Cardiac muscle cell (in vitro differentiated cells and primary cell): ENCODE data around the gene REG1B. TPM values are rescaled to one million over a fixed set of nuclear protein-coding genes. Genes with fewer than 3 reads are reported as not detected.

Experiments used
- DNase-seq, 2 donors: peaks; one replicate each; pipeline versions ENCODE4 v3.0.0 to v3.0.0-alpha.2; 2010 to 2017; ENCODE audit warnings: low read depth in 1 of 2, low spot score in 1 of 2
- H3K27ac ChIP-seq: fragments of 200-600 bp; sonication (generic); 2 replicates; pipeline ENCODE4 v1.5.1; 2016
- H3K27me3 ChIP-seq: fragments of 200-600 bp; sonication (generic); 2 replicates; pipeline ENCODE4 v1.6.0; 2016; ENCODE audit warnings: control low read depth
- H3K36me3 ChIP-seq: fragments of 200-600 bp; sonication (generic); 2 replicates; pipeline ENCODE4 v1.5.1; 2016; ENCODE audit warnings: control low read depth
- H3K4me1 ChIP-seq: fragments of 200-600 bp; sonication (generic); 2 replicates; pipeline ENCODE4 v1.8.1; 2017; ENCODE audit warnings: low read depth, mild to moderate bottlenecking, mixed run types
- H3K4me3 ChIP-seq: fragments of 200-600 bp; sonication (generic); 2 replicates; pipeline ENCODE4 v1.5.1; 2016; ENCODE audit warnings: mild to moderate bottlenecking
- H3K9me3 ChIP-seq: fragments of 200-600 bp; sonication (generic); 2 replicates; pipeline ENCODE4 v1.5.1; 2017; ENCODE audit warnings: low read depth, mild to moderate bottlenecking, control low read depth
- CTCF ChIP-seq: IDR thresholded peaks from 2 replicates; pipeline ENCODE4 v1.5.1; 2012; ENCODE audit warnings: low read depth, mild to moderate bottlenecking, low read length
- polyA plus RNA-seq: library from polyadenylated mRNA; unstranded; fragments of >200 nt; fragmentation: Nextera tagmentation; extraction: Ambion mirVana; gene quantifications from 2 replicates; pipeline ENCODE4 v1.2.1, GENCODE V29; 2016
- total RNA-seq: library from RNA; depleted of rRNA; stranded (reverse); fragments of >200 nt; gene quantifications from 2 replicates; pipeline ENCODE4 v1.2.3, GENCODE V29; 2016

Gene REG1B
- total and polyA plus RNA-seq, 2 experiments from 2014 or later = not detected

GRCh38 chr2:79114797-79115494 lies 27.2 kb upstream of the REG1B start:
- Histone ChIP-seq H3K36me3 (no peaks in the 10 kb centered on the region), H3K27ac (no peak overlapping the region), H3K4me3 (no peak overlapping the region), H3K27me3 (no peaks in the 10 kb centered on the region), H3K4me1 (no peaks in the 10 kb centered on the region), H3K9me3 (no peaks in the 10 kb centered on the region)
- DNase-seq = no peak
- no peak for TF ChIP-seq CTCF

DNA sequence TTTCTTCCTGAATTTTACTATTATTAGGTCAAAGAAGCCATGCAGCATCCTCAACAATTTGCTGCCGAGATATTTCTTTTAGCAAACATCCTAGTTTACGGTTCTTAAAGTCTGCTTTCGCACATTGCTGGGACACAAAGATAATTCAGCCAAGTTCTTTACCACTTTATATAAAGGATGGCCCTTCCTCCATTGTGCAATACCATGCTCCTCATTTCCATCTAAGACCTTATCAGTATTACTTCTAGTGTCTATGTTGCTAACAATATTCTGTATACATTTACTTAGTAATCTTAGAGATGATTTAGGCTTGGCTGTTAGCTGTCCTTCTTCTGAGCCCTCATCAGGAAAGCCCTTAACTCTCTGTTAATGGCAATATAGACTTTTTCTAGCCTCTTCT lies 24.5 kb upstream of the REG1B start:
- no peak overlapping the region for H3K27ac ChIP-seq
- no peak overlapping the region for H3K4me3 ChIP-seq
- DNase-seq = no peak
- H3K9me3 ChIP-seq = no peaks in the 10 kb centered on the region
- TF ChIP-seq CTCF = no peak
- no peaks in the 10 kb centered on the region for H3K27me3 ChIP-seq
- H3K4me1 ChIP-seq = no peaks in the 10 kb centered on the region
- no peaks in the 10 kb centered on the region for H3K36me3 ChIP-seq

DNA sequence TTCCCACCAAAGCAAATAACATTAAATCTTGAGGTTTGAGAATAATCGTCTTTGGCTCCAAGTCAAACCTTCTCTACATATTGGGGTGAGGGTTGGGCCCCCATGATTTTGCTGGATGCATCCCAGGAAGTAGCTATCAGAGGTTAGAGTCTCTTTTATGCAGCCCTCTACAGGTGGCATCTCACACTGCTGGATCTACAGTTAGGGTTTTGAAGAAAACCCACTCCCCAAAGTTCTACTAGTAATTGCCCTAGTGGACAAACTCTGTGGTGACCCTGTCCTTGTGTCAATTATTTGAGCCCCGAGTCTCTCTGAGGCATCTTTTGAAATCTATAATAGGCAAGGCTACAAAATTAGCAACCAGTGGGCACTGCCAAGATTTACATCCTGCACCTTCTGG lies 17.5 kb upstream of the REG1B start:
- TF ChIP-seq CTCF = no peak
- peaks cover 6% of the 10 kb centered on the region for H3K4me1 ChIP-seq
- no peaks in the 10 kb centered on the region for H3K27me3 ChIP-seq
- no peak for DNase-seq
- peaks cover 2% of the 10 kb centered on the region for H3K9me3 ChIP-seq
- no peak overlapping the region for H3K4me3 ChIP-seq
- no peaks in the 10 kb centered on the region for H3K36me3 ChIP-seq
- no peak overlapping the region for H3K27ac ChIP-seq

DNA sequence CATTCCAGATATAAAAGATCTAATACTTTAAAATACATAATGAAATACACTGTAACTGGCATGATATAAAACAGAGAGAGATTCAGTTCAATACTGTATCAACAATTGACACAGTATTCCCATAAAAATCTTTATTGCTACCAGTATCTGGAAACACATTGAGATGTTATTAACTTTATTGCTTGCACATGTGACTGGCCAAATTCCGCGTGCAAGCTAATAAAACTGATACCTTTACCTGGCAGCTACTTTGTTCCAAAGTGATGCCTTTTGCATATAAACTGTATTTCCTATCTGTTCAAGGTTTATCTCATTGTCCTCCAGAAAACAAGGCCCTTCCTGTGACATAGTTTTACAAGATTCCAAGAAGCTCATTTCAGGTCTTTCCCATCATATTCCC lies 15.4 kb upstream of the REG1B start:
- no peak for DNase-seq
- TF ChIP-seq CTCF = no peak

GRCh38 chr2:79101024-79101423 lies 13.2 kb upstream of the REG1B start:
- peaks cover 7% of the 10 kb centered on the region for H3K4me1 ChIP-seq
- DNase-seq = no peak
- no peak overlapping the region for H3K27ac ChIP-seq
- H3K36me3 ChIP-seq = no peaks in the 10 kb centered on the region
- no peak for TF ChIP-seq CTCF
- H3K27me3 ChIP-seq = no peaks in the 10 kb centered on the region
- H3K9me3 ChIP-seq = peaks cover 2% of the 10 kb centered on the region
- no peak overlapping the region for H3K4me3 ChIP-seq

More for the DNA sequence above, 15.4 kb upstream of the REG1B start:
- Histone ChIP-seq H3K9me3 (peaks cover 2% of the 10 kb centered on the region), H3K36me3 (no peaks in the 10 kb centered on the region), H3K4me1 (peaks cover 7% of the 10 kb centered on the region), H3K27me3 (no peaks in the 10 kb centered on the region), H3K27ac (no peak overlapping the region), H3K4me3 (no peak overlapping the region)

GRCh38 chr2:79100285-79100684 lies 12.5 kb upstream of the REG1B start:
- peaks cover 2% of the 10 kb centered on the region for H3K9me3 ChIP-seq
- no peak for DNase-seq
- TF ChIP-seq CTCF = no peak
- H3K36me3 ChIP-seq = no peaks in the 10 kb centered on the region
- H3K4me3 ChIP-seq = no peak overlapping the region
- H3K27me3 ChIP-seq = no peaks in the 10 kb centered on the region
- H3K27ac ChIP-seq = no peak overlapping the region
- H3K4me1 ChIP-seq = peaks cover 7% of the 10 kb centered on the region
